ENCODE measurements around the gene ZDHHC4. TPM values are rescaled to one million over a fixed set of nuclear protein-coding genes. Genes with fewer than 3 reads are reported as not detected.

ZDHHC4 gene
- total RNA-seq, 1 donor from 2014 or later: 33.2 TPM

DNA sequence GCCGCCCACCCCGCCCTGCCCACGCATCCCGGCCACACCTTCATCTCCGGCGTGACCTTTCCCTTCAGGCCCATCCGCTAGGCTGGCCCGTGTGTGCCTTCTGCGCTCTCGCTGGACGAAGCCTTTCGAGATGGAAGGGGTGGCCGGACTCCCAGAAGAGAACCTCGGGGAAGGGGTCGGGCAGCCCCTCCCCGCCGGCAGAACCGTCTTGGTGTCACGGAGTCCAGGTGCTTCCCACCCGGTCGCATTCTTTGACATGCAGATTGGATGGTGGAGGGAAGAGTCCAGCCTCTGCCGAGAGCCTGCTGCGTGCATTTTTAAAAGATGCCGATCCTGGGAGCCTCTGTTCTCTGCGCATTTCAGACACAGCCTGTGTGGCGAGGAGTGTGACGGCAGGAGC, 30.8 kb downstream of the ZDHHC4 start:
- no peak overlapping the region for H3K27ac Mint-ChIP-seq
- no peak for DNase-seq
- H3K36me3 Mint-ChIP-seq (ENCODE audit: low read depth): peaks cover 44% of the 10 kb centered on the region
- ATAC-seq (ENCODE audit: low read depth): no peak
- CTCF ChIA-PET: no interaction called here
- POLR2A ChIA-PET: no interaction called here
- H3K4me3 Mint-ChIP-seq: no peak overlapping the region
- H3K27me3 Mint-ChIP-seq: no peaks in the 10 kb centered on the region
- intact Hi-C loops (cut with micrococcal nuclease): no loop called here
- H3K4me1 Mint-ChIP-seq: no peaks in the 10 kb centered on the region
- TF ChIP-seq CTCF (IDR thresholded peaks at IDR 0.05): no peak
- H3K9me3 Mint-ChIP-seq: no peaks in the 10 kb centered on the region

DNA sequence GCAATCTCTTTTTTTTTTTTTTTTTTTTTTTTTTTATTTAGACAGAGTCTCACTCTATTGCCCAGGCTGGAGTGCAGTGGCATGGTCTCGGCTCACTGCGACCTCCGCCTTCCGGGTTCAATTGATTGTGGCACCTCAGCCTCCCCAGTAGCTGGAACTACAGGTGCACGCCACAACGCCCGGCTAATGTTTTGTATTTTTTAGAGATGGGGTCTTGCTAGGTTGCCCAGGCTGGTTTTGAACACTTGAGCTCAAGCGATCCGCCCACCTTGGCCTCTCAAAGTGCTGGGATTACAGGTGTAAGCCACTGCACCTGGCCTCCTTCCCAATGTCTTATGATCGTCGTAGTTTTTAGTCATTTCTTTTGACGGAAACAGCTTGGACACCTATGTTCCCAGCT, 31.5 kb downstream of the ZDHHC4 start:
- Mint-ChIP-seq H3K4me3 (no peak overlapping the region), H3K9me3 (no peaks in the 10 kb centered on the region), H3K27ac (no peak overlapping the region), H3K27me3 (no peaks in the 10 kb centered on the region), H3K4me1 (no peaks in the 10 kb centered on the region), H3K36me3 (ENCODE audit: low read depth) (peaks cover 41% of the 10 kb centered on the region)
- CTCF ChIA-PET: no interaction called here
- DNase-seq (no peak), ATAC-seq (ENCODE audit: low read depth) (no peak)
- TF ChIP-seq CTCF (IDR thresholded peaks at IDR 0.05): no peak
- POLR2A ChIA-PET: no interaction called here
- intact Hi-C loops (cut with micrococcal nuclease): no loop called here

DNA sequence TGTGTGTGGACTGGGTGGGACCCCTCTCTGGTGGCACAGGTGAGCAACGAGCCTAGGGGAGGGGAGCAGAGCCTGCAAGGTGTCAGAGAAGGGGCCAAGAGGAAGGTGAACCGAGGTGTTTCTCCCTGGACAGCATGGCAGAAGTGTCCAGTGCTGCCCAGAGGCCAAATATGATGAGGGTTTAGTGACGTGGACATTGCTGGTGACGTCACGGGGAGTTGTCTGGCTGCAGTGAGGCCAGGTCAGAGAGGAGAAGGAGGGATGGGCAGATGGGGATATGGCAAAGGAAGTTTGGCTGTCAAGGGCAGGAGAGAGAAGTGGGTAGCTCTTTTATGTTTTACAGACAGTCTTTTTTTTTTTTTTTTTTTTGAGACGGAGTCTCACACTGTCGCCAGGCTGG, 35.6 kb downstream of the ZDHHC4 start:
- Mint-ChIP-seq H3K36me3 (ENCODE audit: low read depth) (peaks cover 13% of the 10 kb centered on the region), H3K4me3 (no peak overlapping the region)
- CTCF ChIA-PET: no interaction called here

GRCh38 chr7:6613706-6614105, 36.5 kb downstream of the ZDHHC4 start:
- ChIA-PET POLR2A (no interaction called here), CTCF (no interaction called here)
- ATAC-seq (ENCODE audit: low read depth) (no peak), DNase-seq (no peak)
- no peak overlapping the region for H3K4me3 Mint-ChIP-seq
- H3K27me3 Mint-ChIP-seq: peaks cover 3% of the 10 kb centered on the region
- no peak for TF ChIP-seq CTCF (IDR thresholded peaks at IDR 0.05)
- H3K9me3 Mint-ChIP-seq: no peaks in the 10 kb centered on the region
- peaks cover 7% of the 10 kb centered on the region for H3K4me1 Mint-ChIP-seq
- intact Hi-C loops (cut with micrococcal nuclease): no loop called here
- H3K36me3 Mint-ChIP-seq (ENCODE audit: low read depth): peaks cover 8% of the 10 kb centered on the region
- H3K27ac Mint-ChIP-seq: no peak overlapping the region

More for the DNA sequence above, 35.6 kb downstream of the ZDHHC4 start:
- Mint-ChIP-seq H3K4me1 (peaks cover 5% of the 10 kb centered on the region), H3K9me3 (no peaks in the 10 kb centered on the region), H3K27me3 (peaks cover 3% of the 10 kb centered on the region), H3K27ac (no peak overlapping the region)
- DNase-seq: no peak
- intact Hi-C loops (cut with micrococcal nuclease): no loop called here
- no peak for ATAC-seq (ENCODE audit: low read depth)
- no peak for TF ChIP-seq CTCF (IDR thresholded peaks at IDR 0.05)
- POLR2A ChIA-PET: interaction anchor here (0.6 to 0.7 kb wide), 2 partner anchors 22 to 209 kb away, joined by 3 to 10 read pairs; no protein-coding TSS in a partner anchor

DNA sequence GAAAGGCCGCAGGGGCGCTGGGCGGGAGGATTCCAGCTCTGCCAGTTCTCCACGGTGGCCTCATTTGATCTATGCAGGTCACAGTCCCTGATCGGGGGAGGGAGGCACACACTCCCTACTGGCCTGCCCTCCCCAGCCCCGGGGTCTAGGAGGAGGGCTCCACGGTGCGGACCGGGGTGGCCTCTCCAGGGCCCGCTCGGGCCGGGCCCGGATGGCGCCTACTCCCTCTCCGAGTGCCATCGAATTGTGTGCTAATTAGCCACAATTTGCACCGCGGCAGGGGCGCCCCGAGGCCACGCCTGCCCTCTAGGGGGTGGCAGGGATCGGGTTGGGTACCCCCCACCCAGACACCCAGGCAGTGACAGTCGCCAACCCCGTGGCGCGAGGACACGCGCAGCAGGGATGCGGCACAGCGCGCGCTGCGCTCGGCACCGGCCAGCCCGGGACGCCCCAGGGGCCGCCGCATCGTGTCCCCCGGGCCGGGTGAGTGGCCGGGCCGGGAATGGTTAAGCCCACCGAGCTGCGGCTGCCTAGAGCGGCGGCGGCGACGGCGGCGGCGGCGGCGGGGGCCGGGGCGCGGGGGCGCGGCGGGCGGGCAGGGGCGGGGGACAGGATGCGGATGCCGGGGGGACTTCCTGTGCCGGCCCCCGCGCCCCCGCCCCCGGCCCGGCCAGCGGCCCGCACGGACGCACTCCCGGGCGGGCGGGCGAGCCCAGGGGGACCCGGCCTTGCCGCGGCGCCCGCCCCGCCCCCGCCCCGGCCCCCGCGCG, 37.9 kb downstream of the ZDHHC4 start, which contains the start of gene ZNF853:
Gene ZNF853, plus strand, starts transcription at position 658 of the 770 bp plus-strand sequence. CDS start 565 bp downstream, outside the sequence.
- H3K27ac Mint-ChIP-seq: peak within 1 kb of the TSS; percentile 20
- peaks cover 14% of the 10 kb centered on the region for H3K4me1 Mint-ChIP-seq

More for the DNA sequence above, 37.9 kb downstream of the ZDHHC4 start, which contains the start of gene ZNF853:
- intact Hi-C loops (cut with micrococcal nuclease): no loop called here
- no peak for DNase-seq
- Mint-ChIP-seq H3K4me3 (peak within 1 kb of the TSS; percentile 81), H3K27me3 (peaks cover 3% of the 10 kb centered on the region), H3K36me3 (ENCODE audit: low read depth) (peaks cover 3% of the 10 kb centered on the region), H3K9me3 (no peaks in the 10 kb centered on the region)
- CTCF ChIA-PET: no interaction called here
- TF ChIP-seq CTCF (IDR thresholded peaks at IDR 0.05): no peak
- ATAC-seq (ENCODE audit: low read depth): peak; percentile 54
- POLR2A ChIA-PET: no interaction called here

Measured in activated B cell treated with CpG ODN at 0.5 μM for 24 hours (primary cell).